ENCODE measurements around the gene LSM6.

GRCh38 chr4:146155152-146155724, 20.3 kb upstream of the LSM6 start:
- no peak for TF ChIP-seq EP300 (IDR thresholded peaks at IDR 0.05; ENCODE audit: borderline replicate concordance)
- no peak for TF ChIP-seq USF1 (IDR thresholded peaks at IDR 0.05)
- no peak for TF ChIP-seq TAF1 (IDR thresholded peaks at IDR 0.05; ENCODE audit: low read depth)
- TF ChIP-seq YY1 (IDR thresholded peaks at IDR 0.05; ENCODE audit: low read depth): no peak
- no peak for TF ChIP-seq MAX (IDR thresholded peaks at IDR 0.05)
- no peak for TF ChIP-seq NFIC (IDR thresholded peaks at IDR 0.05)
- no peak for TF ChIP-seq CEBPB (IDR thresholded peaks at IDR 0.05)
- TF ChIP-seq TCF12 (IDR thresholded peaks at IDR 0.05; ENCODE audit: low read depth): no peak
- TF ChIP-seq RAD21 (IDR thresholded peaks at IDR 0.05; ENCODE audit: low read depth): no peak
- no peak for TF ChIP-seq CREB1 (IDR thresholded peaks at IDR 0.05; ENCODE audit: low read depth)
